GOT3 (cell line): Measurements from ENCODE around the gene ERCC4.

Experiments
- DNase-seq: peaks from one replicate; lab custom pipeline; 2025; ENCODE audit warnings: mixed read lengths; lab: John Stamatoyannopoulos, UW

The ERCC4 gene

DNA sequence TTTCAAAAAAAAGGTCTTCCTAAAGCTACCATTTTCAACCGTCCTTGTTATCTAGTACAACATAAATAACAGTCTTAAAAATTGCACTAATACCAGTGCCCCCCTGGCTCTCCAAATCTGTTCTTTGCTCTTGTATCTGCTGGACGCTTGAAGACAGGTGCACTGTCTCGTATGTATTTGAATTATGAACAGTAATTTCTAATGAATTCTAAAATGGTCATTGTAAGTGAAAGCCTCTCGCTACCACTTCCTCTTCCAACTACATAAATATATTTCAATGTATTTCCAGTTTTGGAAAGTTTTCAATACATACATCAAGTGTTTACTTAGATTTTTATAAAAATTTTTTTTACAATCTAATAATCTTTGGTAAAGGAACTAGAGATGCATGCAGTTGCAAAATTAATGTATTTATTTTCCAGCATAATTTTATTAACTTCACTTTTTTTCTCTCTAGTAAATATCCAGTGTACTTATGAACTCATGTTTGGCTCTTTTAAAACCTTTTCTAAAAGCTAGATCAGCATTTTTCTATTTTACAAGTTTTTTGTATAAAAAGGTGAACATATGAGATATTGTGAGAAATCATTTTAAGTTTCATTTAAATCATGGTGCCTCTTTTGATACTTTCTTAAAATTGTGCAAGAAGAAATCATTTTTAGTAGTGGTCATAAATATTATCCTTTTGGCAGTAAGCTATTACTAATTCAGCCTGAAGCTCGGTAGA, 31.0 kb downstream of the ERCC4 start:
- no peak for DNase-seq

DNA sequence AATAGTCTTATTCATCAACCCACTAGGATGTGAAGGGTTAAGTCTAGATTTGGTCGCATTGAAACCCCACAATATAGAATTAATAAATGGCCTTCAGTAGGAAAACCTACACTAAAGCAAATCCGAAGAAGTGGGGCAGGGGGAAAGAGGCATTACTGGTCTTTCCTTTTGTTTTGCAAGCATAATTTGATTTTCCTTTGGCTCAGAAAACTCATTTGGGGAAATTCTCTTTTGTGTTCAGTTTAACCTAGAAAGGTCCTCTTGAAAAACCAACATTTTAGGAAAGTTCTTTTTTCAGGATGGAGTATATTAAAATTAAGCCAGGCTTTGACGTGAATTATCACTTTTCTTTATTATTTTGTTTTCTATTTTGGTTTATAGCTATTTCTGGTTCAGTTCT, 31.7 kb downstream of the ERCC4 start:
- DNase-seq: no peak

DNA sequence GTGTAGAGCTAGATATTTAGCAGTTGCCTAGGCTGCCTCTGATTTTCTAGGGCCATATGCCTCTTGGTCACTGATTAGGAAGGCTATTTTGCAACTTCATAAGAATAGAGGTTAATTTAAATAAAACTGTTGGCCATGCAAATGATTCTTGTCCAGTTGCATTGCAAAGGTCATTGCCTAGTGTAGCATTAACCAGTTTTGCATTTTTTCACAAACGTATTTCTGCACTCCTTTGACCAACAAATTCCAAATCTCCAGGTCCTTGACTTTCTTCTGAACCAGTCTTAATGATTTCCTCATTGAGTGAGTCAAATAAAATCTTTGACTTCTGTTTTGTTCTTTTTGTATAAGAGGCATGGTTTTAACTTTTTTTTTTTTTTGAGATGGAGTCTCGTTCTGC, 33.5 kb downstream of the ERCC4 start:
- DNase-seq: no peak

DNA sequence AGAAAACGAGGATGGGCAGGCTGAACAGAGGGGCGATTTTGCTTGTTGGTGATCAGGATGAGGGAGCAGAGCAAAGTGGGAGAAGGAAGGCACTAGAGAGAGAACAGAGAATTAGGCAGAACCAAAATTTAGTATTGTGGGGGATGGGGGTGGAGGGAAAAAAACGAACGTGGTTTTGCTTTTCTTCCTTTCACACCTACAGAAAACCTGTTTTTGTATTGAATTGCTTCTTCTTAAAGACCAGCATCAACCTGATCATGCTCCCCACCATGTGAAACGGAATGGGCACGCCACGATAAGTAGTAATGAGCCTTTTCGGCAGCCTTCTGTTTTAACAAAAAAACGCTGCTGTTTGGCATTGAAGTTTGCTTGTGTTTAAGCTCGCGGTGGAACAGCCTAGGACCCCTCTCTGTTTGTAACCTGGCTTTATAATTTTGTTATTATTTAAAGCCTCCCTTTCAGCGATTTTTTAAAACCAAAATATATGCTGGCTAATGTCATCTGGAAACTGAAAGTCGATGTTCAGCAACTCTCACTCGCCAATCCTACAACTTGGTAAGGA, 36.8 kb downstream of the ERCC4 start:
- DNase-seq: no peak

DNA sequence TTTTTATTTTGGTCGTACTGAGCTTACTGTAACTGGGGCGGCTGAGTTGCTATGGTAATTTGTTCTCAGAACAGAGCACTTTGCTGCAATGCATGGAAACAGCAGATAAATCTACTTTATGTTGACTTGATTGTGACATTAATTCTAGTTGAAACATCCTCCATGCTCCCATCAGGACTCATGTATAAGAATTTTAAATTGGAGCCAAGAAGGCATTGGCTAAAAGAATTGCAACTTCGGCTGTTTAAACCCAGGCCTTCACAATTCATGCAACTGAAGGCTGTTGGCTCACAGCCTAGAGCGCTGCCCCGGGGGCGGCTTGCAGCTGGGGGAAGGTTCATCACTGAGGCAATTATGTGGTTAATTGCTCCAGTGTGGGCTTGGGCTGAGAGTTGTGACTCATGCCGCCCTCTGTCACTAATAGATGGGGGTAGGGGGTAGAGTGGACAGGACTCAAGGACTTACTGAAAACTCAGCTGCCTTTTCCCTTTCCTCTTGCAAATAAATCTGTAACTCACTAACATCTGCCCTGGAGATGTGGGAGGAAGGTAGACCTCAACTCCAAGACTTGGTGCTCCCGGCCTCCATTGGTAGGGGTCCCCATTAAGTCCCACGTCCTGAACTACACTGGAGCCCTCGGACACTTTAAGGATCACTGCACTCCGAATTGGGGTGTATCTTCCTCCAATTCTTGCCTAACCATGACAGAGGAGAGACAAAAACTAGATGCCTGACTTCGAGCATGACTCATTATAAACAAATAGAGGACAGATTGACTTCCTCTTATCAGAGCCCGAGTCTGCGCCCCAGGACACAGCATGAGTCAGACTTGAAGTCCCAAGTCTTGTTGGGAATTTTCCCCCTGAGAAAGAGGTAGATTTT, 37.5 kb downstream of the ERCC4 start:
- peak; percentile 65 for DNase-seq

DNA sequence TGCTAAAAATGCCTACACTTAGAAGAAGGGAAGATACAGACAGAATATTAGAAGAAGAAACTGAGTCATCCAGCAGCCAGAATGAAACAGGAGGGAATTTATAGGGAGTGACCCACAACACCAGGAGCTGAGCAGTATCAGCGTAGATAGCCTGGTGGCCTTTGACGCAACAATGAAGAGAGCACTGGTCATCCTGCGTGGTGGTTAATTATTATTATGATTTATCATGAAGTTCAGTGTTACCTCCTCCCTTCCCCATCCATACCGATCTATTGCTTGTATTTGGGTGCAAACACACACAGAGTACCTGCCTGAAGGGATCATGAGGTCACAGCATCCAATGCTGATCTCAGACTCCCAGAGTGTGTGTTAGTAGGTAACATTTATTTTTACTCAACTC, 38.5 kb downstream of the ERCC4 start:
- DNase-seq: no peak

DNA sequence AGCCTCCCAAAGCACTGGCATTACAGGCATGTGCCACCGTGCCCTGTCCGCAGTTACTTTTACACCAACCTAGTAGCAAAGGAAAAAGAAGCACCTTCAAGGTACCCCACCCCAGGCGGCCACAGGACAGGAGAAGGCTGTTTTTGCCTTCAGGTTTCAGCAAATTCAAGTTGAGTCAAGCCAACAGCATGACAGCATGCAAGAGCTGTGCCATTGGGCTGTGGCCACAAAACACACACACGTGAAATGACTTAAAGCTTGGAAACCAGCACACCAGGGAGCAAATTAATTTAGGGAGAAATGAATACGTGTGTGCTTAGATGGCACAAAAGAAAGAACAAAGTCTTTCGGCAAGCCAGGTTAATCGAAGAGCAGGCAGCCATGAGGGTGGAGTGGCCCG, 39.7 kb downstream of the ERCC4 start:
- no peak for DNase-seq

DNA sequence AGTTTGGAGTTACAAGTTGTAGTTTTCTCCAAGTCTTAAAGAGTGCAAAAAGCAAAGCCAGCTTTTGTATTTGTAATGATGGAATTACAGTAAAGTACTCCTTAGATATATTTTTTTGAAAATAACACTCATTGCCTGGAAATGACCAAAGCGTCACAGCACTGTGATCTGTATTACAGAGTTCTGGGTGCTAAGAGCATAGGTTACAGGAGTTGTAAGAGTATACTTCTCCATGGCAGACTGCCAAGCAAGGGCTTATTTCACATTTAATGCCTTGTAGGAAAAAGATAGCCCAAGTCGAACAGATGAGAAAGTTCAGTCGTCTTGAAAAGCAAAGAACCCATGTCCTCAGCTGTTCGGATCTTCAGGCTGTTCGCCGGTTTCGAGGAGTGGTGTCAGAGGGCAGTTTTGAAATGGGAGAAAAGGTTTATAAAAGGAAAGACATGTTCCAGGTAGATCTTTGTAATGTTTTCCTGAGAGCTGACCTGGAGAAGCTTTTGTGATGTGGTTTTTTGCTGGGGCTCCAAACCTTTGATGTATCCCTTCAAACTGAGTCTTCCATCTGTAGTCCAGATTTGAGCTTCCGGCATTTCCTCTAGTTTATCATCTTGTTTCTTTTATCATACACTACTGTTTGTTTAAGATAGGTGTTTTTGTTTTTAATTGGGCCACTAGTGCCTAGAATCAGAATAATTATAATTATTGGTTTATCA, 41.3 kb downstream of the ERCC4 start:
- DNase-seq: no peak

DNA sequence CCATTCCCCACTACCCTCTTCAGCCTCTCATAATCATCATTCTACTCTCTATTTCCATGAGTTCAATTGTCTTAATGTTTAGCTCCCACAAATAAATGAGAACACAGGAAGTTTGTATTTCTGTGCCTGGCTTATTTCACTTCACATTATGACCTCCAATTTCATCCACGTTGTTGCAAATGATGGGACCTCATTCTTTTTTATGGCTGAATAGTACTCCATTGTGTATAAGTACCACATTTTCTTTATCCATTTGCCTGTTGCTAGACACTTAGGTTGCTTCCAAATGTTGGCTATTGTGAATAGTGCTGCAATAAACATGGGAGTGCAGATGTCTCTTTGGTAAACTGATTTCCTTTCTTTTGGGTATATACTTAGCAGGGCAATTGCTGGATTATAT, 42.3 kb downstream of the ERCC4 start:
- no peak for DNase-seq

DNA sequence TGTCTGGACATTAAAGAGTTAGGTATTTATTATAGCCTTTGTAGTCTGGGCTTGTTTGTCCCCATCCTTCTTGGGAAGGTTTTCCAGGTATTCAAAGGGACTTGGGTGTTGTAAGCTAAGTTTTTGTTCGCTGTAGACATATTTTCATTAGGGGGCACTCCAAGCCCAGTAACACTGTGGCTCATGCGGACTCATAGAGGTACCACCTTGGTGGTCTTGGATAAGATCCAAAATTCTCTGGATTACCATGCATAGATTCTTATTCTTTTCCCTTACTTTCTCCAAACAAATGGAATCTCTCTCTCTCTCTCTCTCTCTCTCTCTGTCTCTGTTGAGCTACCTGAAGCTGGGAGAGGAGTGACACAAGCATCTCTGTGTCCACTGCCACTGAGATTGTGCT, 48.9 kb downstream of the ERCC4 start:
- DNase-seq: no peak

DNA sequence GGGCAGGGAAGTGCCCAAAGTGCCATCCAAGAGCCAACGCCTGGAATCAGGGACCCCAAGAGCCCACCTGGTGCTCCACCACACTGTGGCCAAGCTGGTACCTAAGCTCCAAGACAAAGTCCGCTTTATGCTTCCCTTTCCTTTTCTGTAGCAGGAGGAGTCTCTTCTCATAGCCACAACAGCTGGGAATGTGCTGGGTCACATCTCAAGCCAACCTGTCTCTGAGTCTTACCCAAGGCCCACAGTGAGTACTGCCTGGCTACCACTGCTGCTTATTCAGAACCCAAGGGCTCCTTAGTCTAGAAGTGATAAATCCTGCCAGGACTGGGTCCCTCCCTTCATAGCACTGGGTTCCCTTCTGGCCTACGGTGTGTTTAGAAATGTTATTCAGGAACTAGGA, 49.8 kb downstream of the ERCC4 start:
- DNase-seq: no peak

DNA sequence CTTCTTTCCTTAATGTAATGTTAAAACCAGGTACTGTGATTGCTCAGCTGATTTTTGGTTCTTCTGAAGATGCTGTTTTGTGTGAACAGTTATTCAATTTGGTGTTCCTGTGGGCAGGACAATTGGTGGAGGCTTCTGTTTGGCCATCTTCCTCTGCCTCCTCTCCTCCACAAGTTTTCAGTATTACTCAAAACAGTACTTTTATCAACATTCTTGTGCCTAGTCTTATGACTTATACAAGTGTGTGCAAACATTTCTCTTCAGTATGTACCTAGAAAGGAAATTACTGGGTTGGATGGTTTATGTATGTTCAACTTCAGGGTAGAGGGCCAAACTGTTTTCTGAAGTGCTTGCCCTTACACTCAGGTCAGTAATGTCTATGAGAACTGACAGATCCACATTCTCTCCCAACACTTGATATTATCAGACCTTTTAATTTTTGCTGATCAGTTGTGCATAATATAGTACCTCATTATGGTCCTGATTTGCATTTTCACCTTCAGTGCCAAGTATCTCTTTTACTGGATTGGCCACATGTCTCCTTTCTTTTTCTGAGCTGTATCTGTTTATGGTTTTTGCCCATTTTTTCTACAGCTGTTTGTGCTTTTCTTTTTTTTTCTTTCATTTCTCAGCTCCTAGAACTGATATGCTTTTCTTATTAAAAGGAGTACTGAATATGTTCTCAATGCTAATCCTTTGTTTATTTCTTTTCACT, 50.9 kb downstream of the ERCC4 start:
- DNase-seq: no peak

DNA sequence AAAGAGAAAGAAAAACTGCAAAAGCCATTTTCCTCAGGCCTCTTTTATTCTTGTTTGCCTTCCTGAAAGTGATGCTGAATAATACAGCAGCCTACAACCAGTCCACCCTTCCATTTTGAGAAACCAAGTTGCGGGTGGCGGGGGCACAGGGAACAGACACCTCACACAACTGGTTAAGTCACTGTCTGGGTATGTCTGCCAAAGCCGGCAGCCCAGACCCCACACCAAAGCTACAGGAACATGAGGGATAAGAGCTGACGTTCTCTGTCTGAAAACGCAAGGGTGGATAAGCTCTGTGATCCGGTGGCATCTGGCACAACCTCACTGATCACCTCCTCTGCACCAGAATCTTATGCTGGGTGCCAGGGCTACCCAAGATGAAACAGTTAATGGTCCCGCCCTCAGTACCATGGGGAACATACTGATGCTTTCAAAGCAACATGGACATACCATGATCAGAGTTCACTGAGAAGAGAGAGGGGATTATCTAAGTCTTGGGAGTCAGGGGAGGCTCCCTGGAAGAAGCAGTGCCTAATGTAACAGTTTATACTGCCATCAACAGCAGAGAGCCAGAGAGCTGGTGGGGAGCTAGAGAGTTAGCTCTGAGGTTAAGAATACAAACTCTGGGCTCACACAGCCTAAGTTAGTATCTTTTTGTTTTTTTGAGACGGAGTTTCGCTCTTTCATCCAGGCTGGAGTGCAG, 53.5 kb downstream of the ERCC4 start:
- DNase-seq: no peak

DNA sequence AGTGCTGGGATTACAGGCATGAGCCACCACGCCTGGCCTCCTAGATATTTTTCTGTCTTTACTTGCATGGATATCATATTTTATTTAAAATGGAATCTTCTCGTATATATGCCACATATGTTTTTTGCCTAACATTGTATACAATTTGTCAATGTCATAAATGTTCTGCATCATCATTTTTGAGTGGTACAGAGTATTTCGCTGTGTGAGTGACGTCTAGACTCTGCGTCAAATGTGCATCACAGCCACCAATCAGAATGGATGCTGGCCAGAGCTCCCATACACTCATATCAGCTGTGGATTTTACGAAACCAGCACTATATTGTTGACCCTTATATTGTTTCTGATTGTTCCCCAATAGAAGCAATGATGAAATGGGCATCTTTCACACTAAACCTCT, 57.2 kb downstream of the ERCC4 start:
- DNase-seq: no peak

DNA sequence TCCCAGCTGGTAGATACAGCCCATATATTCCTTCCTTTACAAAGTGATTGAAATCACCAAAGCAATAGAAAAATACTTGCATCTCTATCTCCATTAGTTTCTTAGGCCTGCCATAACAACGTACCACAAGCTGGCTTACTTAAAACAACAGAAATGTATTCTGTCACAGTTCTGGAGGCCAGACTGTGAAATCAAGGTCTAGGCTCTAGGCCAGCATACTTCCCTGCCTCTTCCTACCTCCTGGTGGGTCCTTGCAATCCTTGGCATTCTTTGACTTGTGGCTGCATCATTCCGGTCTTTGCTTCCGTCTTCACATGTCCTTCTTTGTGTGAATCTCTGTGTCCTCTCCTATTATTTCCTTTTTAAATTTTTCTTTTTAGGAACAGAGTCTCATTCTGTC, 62.5 kb downstream of the ERCC4 start:
- DNase-seq: no peak

DNA sequence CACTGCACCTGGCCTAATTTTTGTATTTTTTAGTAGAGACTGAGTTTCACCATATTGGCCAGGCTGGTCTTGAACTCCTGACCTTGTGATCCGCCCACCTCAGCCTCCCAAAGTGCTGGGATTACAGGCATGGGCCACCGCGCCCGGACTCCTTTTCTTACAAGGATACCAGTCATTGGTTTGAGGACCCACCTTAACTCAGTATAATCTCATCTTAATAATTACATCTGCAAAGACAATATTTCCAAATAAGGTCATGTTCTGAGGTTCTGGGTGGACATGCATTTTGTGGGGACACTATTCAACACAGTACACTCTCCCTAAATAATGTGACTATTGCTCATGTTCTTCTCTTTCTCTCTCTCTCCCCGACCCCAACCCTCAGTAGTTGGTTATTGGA, 63.7 kb downstream of the ERCC4 start:
- DNase-seq: no peak

DNA sequence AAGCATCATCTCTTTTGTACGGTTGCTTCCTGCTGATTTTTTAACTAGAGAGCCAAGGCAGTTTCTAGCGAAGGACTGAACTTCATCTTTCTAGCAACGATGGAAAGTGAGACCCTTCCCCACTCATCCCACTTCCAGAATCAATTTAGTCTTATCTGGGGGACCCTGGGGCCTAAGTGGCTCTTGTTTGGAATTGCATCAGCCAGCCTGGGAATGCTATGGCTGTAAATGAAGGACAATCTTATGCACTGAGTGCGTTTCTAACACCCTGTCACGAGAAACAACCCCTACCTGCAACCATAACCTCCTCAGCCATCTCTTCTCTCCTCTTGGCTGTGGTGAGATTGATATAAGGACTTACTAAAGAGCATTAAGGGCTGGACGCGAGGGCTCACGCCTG, 64.8 kb downstream of the ERCC4 start:
- no peak for DNase-seq

DNA sequence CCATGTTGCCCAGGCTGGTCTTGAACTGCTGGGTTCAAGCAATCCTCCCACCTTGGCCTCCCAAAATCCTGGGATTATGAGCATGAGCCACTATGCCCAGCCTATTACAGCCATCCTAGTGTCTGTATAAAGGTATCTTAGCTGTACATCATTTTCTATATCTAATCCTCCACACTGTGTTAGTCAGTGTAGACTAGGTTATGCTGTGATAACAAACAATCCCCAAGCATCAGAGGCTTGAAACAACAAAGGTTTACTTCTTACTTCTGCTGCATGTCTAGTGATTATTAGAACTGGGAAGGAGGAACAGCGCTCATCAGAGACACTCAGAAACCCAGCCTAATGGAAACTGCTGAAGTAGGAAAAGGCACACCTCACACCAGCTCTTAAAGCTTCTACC, 68.1 kb downstream of the ERCC4 start:
- DNase-seq: no peak

DNA sequence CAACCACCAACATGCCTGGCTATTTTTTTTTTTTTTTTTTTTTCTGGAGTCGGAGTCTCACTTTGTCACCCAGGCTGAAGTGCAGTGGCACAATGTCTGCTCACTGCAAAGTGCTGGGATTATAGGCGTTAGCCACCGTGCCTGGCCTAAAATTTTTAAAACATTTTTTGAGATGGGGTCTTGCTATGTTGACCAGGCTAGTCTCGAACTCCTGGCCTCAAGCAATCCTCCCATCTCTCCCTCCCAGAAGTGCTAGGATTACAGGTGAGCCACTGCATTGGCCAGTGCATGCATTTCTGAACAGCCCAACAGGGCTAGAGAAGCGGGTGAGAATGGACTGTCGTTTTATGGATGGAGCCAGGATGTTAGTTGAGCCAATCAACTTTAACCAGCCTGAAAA, 72.4 kb downstream of the ERCC4 start:
- DNase-seq: no peak

DNA sequence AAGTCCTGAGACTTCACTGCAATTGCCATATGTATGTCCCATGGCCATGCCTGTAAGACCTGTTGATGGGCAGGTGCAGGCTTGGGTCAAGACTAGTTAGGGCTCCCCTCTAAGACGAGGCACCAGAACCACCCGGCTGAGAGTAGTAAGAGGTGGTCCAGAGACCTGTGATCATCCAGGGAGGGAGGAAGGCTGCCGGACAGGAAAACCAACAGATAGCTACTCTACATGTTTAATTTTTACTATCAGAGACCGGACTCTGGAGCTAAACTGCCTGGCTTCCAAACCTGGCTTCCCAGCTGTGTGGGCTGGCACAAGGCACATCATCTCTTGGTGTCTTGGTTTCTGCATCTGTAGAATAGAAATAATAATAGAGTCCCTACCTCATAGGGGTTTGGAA, 73.0 kb downstream of the ERCC4 start:
- DNase-seq: no peak
